Uterus (tissue), 2 donors: ENCODE results near the gene CD8B2.

Source experiments
- POLR2A ChIP-seq, 2 donors: fragments of 450-650 bp; IDR thresholded peaks; one replicate each; pipeline ENCODE4 v1.6.1; 2016; ENCODE audit warnings: antibody characterized with exemption in 2 of 2, mild to moderate bottlenecking in 1 of 2, moderate library complexity in 1 of 2
- TF ChIP-seq, protein P1 (sequence below), 4 experiments: fragments of 200-600 bp in 2 of 4; fragments of 450-650 bp in 2 of 4; sonication (generic) in 2 of 4; IDR thresholded peaks; one replicate each; pipeline ENCODE4 v1.5.1; 2016 to 2019; ENCODE audit warnings: antibody characterized with exemption in 4 of 4, mild to moderate bottlenecking in 2 of 4, moderate library complexity in 1 of 4

DNA sequence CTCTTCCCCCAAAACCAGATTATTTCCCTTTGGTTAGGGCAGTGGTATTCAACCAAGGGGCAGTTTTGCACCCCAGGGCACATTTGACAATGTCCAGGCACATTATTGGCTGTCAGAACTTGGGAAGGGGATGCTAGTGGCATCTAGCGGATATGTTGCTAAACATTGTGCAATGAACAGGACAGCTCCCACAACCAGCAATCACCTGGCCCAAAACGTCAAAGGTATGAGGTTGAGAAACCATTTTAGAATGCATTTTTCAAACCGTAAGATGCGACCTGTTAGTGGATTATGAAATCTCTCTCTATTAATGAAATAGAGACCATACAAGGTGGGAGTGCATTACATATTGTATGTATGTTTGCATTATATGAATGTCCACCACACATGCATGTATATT is 54.2 kb downstream of the CD8B2 start:
- TF ChIP-seq POLR2A (IDR thresholded peaks at IDR 0.05), result no peak
- TF ChIP-seq, protein P1, sequence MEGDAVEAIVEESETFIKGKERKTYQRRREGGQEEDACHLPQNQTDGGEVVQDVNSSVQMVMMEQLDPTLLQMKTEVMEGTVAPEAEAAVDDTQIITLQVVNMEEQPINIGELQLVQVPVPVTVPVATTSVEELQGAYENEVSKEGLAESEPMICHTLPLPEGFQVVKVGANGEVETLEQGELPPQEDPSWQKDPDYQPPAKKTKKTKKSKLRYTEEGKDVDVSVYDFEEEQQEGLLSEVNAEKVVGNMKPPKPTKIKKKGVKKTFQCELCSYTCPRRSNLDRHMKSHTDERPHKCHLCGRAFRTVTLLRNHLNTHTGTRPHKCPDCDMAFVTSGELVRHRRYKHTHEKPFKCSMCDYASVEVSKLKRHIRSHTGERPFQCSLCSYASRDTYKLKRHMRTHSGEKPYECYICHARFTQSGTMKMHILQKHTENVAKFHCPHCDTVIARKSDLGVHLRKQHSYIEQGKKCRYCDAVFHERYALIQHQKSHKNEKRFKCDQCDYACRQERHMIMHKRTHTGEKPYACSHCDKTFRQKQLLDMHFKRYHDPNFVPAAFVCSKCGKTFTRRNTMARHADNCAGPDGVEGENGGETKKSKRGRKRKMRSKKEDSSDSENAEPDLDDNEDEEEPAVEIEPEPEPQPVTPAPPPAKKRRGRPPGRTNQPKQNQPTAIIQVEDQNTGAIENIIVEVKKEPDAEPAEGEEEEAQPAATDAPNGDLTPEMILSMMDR (IDR thresholded peaks at IDR 0.05), result no peak
